GM19328 (cell line): ENCODE data around the gene ERC2.

ENCODE experiments used
- ATAC-seq: cut with Tn5 transposase; IDR thresholded peaks from one replicate; pipeline ENCODE4 v1.9.1; 2021; ENCODE audit warnings: mild to moderate bottlenecking, moderate library complexity; ENCODE audit not compliant: unreplicated experiment

ERC2 gene

GRCh38 chr3:55955891-55956477 lies 512.3 kb downstream of the ERC2 start:
- ATAC-seq = no peak

- ATAC-seq = no peak
Observed at GRCh38 chr3:55951388-55951787, 516.9 kb downstream of the ERC2 start.

GRCh38 chr3:55947406-55947805 lies 520.9 kb downstream of the ERC2 start:
- no peak for ATAC-seq

GRCh38 chr3:55946574-55947160 lies 521.6 kb downstream of the ERC2 start:
- no peak for ATAC-seq

- ATAC-seq = no peak
Observed at GRCh38 chr3:55942868-55943267, 525.4 kb downstream of the ERC2 start.

GRCh38 chr3:55939287-55939686 lies 529.0 kb downstream of the ERC2 start:
- ATAC-seq = no peak

GRCh38 chr3:55937301-55937700 lies 531.0 kb downstream of the ERC2 start:
- no peak for ATAC-seq

GRCh38 chr3:55936549-55937052 lies 531.7 kb downstream of the ERC2 start:
- ATAC-seq = no peak

- no peak for ATAC-seq
Observed at GRCh38 chr3:55935241-55935640, 533.0 kb downstream of the ERC2 start.

- ATAC-seq = no peak
Observed at GRCh38 chr3:55934771-55935170, 533.5 kb downstream of the ERC2 start.

- ATAC-seq = no peak
Observed at GRCh38 chr3:55929154-55929869, 539.0 kb downstream of the ERC2 start.

- no peak for ATAC-seq
Observed at GRCh38 chr3:55923626-55924025, 544.6 kb downstream of the ERC2 start.

GRCh38 chr3:55923207-55923606 lies 545.1 kb downstream of the ERC2 start:
- ATAC-seq = no peak

GRCh38 chr3:55912880-55913279 lies 555.4 kb downstream of the ERC2 start:
- ATAC-seq = no peak

GRCh38 chr3:55911266-55911665 lies 557.0 kb downstream of the ERC2 start:
- ATAC-seq = no peak

- ATAC-seq = no peak
Observed at GRCh38 chr3:55910543-55910942, 557.7 kb downstream of the ERC2 start.

- no peak for ATAC-seq
Observed at GRCh38 chr3:55909373-55909772, 558.9 kb downstream of the ERC2 start.

- no peak for ATAC-seq
Observed at GRCh38 chr3:55907616-55908015, 560.7 kb downstream of the ERC2 start.

GRCh38 chr3:55906896-55907295 lies 561.4 kb downstream of the ERC2 start:
- ATAC-seq = no peak

GRCh38 chr3:55904716-55905115 lies 563.6 kb downstream of the ERC2 start:
- no peak for ATAC-seq

GRCh38 chr3:55903680-55904079 lies 564.6 kb downstream of the ERC2 start:
- no peak for ATAC-seq

- ATAC-seq = no peak
Observed at GRCh38 chr3:55902221-55902900, 565.9 kb downstream of the ERC2 start.
